ENCODE results near the gene TUNAR.

Gene TUNAR

GRCh38 chr14:95918466-95918865, 41.8 kb downstream of the TUNAR start:
- Histone ChIP-seq H3K27ac (0 out of 2 replicates have a peak overlapping the region, but pooled peaks have one; percentile 14), H3K4me3 (ENCODE audit: low read depth, low read length) (peak overlapping the region; percentile 5; the same call in 1 of the 2 replicates), H3K36me3 (no peaks in the 10 kb centered on the region), H3K27me3 (ENCODE audit: insufficient read depth, low read depth, severe bottlenecking) (no peaks in the 10 kb centered on the region), H3K9me3 (ENCODE audit: severe bottlenecking) (no peaks in the 10 kb centered on the region)
- peak; percentile 48 for DNase-seq
- no peak for TF ChIP-seq CTCF (IDR thresholded peaks at IDR 0.05; ENCODE audit: low read depth, low read length)

DNA sequence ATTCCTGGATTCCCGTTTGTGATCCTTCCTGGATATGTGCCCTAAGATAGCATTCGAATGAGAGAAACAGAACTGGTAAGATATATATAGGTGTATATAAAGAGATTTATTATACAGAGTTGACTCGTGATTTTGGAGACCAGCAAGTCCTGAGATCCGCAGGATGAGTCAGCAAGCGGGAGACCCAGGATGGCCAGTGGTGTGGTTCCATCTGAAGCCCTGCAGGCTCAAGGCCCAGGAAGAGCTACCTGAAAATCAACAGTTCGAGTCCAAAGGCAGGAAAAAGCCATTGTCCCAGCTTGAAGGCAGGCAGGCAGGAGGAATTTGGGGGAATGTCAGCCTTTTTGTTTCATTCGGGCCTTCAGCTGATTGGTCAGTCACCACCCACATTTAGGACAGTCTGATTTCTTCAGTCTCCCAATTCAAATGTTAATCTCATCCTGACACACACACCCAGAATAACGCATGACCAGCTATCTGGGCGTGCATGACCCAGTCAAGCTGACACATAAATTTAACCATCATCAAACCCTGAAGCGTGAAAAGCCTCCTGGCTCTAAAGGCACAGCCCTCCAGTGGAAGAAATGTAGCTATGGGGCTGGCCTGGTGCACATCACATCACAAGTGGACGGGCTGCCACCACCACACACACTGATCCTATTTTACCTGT, 44.3 kb downstream of the TUNAR start:
- H3K4me3 ChIP-seq (ENCODE audit: low read depth, low read length): no peak overlapping the region
- H3K36me3 ChIP-seq: no peaks in the 10 kb centered on the region
- no peak for TF ChIP-seq CTCF (IDR thresholded peaks at IDR 0.05; ENCODE audit: low read depth, low read length)
- no peak overlapping the region for H3K27ac ChIP-seq
- no peaks in the 10 kb centered on the region for H3K27me3 ChIP-seq (ENCODE audit: insufficient read depth, low read depth, severe bottlenecking)
- DNase-seq: no peak
- no peaks in the 10 kb centered on the region for H3K9me3 ChIP-seq (ENCODE audit: severe bottlenecking)

- Histone ChIP-seq H3K27ac (no peak overlapping the region), H3K4me3 (ENCODE audit: low read depth, low read length) (no peak overlapping the region), H3K27me3 (ENCODE audit: insufficient read depth, low read depth, severe bottlenecking) (no peaks in the 10 kb centered on the region), H3K36me3 (no peaks in the 10 kb centered on the region), H3K9me3 (ENCODE audit: severe bottlenecking) (no peaks in the 10 kb centered on the region)
- no peak for DNase-seq
- TF ChIP-seq CTCF (IDR thresholded peaks at IDR 0.05; ENCODE audit: low read depth, low read length): no peak
These were observed 45.4 kb downstream of the TUNAR start for GRCh38 chr14:95922080-95922479.

DNA sequence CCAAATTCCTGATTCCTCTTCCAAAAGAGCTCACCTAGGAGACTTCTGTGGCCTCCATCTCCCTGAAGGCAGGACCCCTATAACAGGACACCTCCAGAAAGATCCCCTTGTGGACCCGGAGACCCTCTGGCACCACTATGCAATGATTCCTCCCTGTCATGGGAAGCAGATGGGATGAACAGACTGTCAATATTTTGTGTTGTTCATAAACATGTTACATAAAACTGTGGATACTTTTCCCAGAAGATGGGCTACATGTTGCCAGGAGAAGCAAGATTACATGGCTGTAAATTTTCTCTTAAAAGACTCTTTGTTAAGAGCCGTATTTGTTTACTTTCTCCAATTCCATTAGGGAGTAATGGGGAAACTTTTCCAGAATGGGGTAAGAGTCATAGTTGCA, 52.1 kb downstream of the TUNAR start:
- Histone ChIP-seq H3K36me3 (no peaks in the 10 kb centered on the region), H3K27me3 (ENCODE audit: insufficient read depth, low read depth, severe bottlenecking) (no peaks in the 10 kb centered on the region), H3K4me3 (ENCODE audit: low read depth, low read length) (no peak overlapping the region), H3K9me3 (ENCODE audit: severe bottlenecking) (no peaks in the 10 kb centered on the region), H3K27ac (no peak overlapping the region)
- no peak for DNase-seq
- TF ChIP-seq CTCF (IDR thresholded peaks at IDR 0.05; ENCODE audit: low read depth, low read length): no peak

DNA sequence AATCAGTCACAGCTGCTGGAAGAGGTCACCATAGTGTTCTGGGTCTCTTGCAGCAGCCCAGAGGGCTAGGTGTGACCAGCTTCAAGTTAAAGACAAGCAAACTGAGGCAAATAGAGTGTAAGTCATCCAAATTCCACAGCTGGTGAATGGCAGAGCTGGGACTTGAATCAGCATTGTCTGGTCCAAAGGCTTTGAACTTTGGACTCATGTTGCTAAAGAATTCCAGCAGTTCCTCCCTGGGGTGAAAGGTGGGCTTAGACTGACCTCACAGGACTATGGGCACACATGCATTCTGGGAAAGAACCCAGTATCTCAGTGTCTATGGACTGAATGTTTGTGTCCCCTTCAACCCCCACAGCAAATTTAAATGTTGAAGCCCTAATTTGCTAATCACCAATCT, 54.8 kb downstream of the TUNAR start:
- TF ChIP-seq CTCF (IDR thresholded peaks at IDR 0.05; ENCODE audit: low read depth, low read length): no peak
- no peaks in the 10 kb centered on the region for H3K36me3 ChIP-seq
- no peak overlapping the region for H3K27ac ChIP-seq
- no peak for DNase-seq
- H3K27me3 ChIP-seq (ENCODE audit: insufficient read depth, low read depth, severe bottlenecking): no peaks in the 10 kb centered on the region
- H3K9me3 ChIP-seq (ENCODE audit: severe bottlenecking): no peaks in the 10 kb centered on the region
- no peak overlapping the region for H3K4me3 ChIP-seq (ENCODE audit: low read depth, low read length)
